Suprapubic skin (tissue), 4 donors: ENCODE data around the gene BHMT2. TPM values are rescaled to one million over a fixed set of nuclear protein-coding genes. Genes with fewer than 3 reads are reported as not detected.

Experiments
- DNase-seq, 2 donors: peaks; one replicate each; pipeline ENCODE4 v3.0.0-alpha.2; 2019; ENCODE audit warnings: low spot score in 2 of 2
- H3K27ac ChIP-seq: fragments of 200-600 bp; sonication (generic); one replicate; pipeline ENCODE4 v1.5.1; 2019
- H3K27me3 ChIP-seq: fragments of 200-600 bp; sonication (generic); one replicate; pipeline ENCODE4 v1.5.1; 2019
- H3K36me3 ChIP-seq: fragments of 200-600 bp; sonication (generic); one replicate; pipeline ENCODE4 v1.5.1; 2019
- H3K4me1 ChIP-seq: fragments of 200-600 bp; sonication (generic); one replicate; pipeline ENCODE4 v1.5.1; 2019
- H3K4me3 ChIP-seq: fragments of 200-600 bp; sonication (generic); one replicate; pipeline ENCODE4 v1.5.1; 2019; ENCODE audit warnings: mild to moderate bottlenecking
- H3K9me3 ChIP-seq: fragments of 200-600 bp; sonication (generic); one replicate; pipeline ENCODE4 v1.5.1; 2019
- EP300 ChIP-seq: sonication (generic); formaldehyde crosslinking; IDR thresholded peaks from one replicate; pipeline ENCODE4 v1.6.1; 2017; ENCODE audit warnings: antibody characterized with exemption
- POLR2A ChIP-seq, 2 donors: fragments of 450-650 bp; IDR thresholded peaks; one replicate each; pipeline ENCODE4 v1.6.1; 2017; ENCODE audit warnings: antibody characterized with exemption in 2 of 2, mild to moderate bottlenecking in 2 of 2, moderate library complexity in 2 of 2
- POLR2AphosphoS5 ChIP-seq, 3 donors: sonication (generic); formaldehyde crosslinking; IDR thresholded peaks; one replicate each; pipeline ENCODE4 v1.6.1; 2017; ENCODE audit warnings: antibody characterized with exemption in 3 of 3
- WGBS: methylation state at CpG from one replicate; pipeline ENCODE4 v1.1.5; 2018; 5-methylcytosine and 5-hydroxymethylcytosine counted together
- total RNA-seq, 4 donors: library from RNA; depleted of rRNA; stranded (reverse); fragments of >200 nt; gene quantifications; one replicate each; pipeline ENCODE4 v1.1.0, GENCODE V29; 2016
- TF ChIP-seq, protein P1 (sequence below), 2 donors: fragments of 200-600 bp in 1 of 2; fragments of 450-650 bp in 1 of 2; sonication (generic) in 1 of 2; IDR thresholded peaks; one replicate each; pipeline ENCODE4 v1.5.1; 2016 to 2019; ENCODE audit warnings: antibody characterized with exemption in 2 of 2, mild to moderate bottlenecking in 1 of 2, moderate library complexity in 1 of 2

Gene BHMT2
- total RNA-seq, 4 donors from 2014 or later = 0.30 to 7.5 (median 1.4) TPM

DNA sequence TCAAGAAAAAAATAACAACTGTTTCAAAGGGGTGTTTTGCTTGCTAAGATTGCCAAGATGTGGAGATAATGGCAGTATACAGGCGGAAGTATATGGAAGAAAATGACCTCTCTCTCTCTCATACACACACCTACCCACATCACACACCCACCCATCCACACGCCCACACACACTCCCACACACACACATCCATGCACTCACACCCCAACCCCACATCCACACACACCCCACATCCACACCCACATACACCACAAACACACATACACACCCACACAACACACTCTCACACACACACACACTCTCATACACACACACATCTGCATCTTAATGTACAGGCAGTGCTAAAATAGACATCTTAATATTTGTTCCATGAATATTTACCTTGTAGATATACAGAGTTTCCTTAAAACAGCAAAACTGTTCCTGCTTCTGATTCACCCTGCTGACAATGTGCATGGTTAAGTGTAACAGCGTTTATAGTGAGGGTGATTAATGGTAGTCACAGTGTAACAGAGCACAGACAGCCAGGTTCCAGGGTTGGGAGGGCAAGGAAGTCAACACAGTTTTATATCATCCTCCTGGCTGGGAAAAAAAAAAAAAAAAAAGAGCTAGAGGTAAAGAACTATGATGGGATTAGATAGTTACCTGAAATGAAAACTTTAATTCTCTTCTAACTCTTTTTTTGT, 8.3 kb downstream of the BHMT2 start:
- H3K36me3 ChIP-seq = no peaks in the 10 kb centered on the region
- H3K4me3 ChIP-seq = no peak overlapping the region
- no peaks in the 10 kb centered on the region for H3K4me1 ChIP-seq
- DNase-seq = no peak
- TF ChIP-seq POLR2AphosphoS5 (IDR thresholded peaks at IDR 0.05) = no peak
- TF ChIP-seq POLR2A (IDR thresholded peaks at IDR 0.05) = no peak
- peaks cover 6% of the 10 kb centered on the region for H3K9me3 ChIP-seq
- no peak overlapping the region for H3K27ac ChIP-seq
- WGBS = 57% methylated on average over 3 of the region's 3 CpGs
- no peaks in the 10 kb centered on the region for H3K27me3 ChIP-seq

DNA sequence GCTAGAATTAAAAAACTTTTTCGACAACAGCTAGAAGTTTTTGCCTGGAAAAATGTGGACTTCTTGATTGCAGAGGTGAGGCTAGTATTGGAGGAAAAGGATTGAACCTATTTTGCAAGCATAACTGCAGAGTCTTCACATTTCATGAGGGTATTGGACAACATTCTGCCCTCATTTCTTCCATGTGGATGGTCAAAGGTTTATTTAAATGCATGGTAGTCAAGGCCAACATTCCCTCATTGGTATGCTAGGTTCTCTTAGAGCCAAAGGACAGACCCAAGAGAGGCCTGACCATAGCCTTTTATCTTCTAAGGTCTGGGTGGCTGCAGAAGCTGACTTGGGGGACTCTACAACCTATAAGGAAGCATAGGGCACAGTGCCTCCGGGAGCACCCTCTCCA, 11.2 kb downstream of the BHMT2 start:
- TF ChIP-seq POLR2AphosphoS5 (IDR thresholded peaks at IDR 0.05) = no peak
- no peak for TF ChIP-seq POLR2A (IDR thresholded peaks at IDR 0.05)
- TF ChIP-seq, protein P1, sequence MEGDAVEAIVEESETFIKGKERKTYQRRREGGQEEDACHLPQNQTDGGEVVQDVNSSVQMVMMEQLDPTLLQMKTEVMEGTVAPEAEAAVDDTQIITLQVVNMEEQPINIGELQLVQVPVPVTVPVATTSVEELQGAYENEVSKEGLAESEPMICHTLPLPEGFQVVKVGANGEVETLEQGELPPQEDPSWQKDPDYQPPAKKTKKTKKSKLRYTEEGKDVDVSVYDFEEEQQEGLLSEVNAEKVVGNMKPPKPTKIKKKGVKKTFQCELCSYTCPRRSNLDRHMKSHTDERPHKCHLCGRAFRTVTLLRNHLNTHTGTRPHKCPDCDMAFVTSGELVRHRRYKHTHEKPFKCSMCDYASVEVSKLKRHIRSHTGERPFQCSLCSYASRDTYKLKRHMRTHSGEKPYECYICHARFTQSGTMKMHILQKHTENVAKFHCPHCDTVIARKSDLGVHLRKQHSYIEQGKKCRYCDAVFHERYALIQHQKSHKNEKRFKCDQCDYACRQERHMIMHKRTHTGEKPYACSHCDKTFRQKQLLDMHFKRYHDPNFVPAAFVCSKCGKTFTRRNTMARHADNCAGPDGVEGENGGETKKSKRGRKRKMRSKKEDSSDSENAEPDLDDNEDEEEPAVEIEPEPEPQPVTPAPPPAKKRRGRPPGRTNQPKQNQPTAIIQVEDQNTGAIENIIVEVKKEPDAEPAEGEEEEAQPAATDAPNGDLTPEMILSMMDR (IDR thresholded peaks at IDR 0.05) = no peak
- no peak for TF ChIP-seq EP300
- no peaks in the 10 kb centered on the region for H3K36me3 ChIP-seq
- 80% methylated on average over 2 of the region's 2 CpGs for WGBS
- H3K27me3 ChIP-seq = no peaks in the 10 kb centered on the region
- H3K9me3 ChIP-seq = no peaks in the 10 kb centered on the region
- no peak overlapping the region for H3K4me3 ChIP-seq
- no peak for DNase-seq
- no peaks in the 10 kb centered on the region for H3K4me1 ChIP-seq
- no peak overlapping the region for H3K27ac ChIP-seq

DNA sequence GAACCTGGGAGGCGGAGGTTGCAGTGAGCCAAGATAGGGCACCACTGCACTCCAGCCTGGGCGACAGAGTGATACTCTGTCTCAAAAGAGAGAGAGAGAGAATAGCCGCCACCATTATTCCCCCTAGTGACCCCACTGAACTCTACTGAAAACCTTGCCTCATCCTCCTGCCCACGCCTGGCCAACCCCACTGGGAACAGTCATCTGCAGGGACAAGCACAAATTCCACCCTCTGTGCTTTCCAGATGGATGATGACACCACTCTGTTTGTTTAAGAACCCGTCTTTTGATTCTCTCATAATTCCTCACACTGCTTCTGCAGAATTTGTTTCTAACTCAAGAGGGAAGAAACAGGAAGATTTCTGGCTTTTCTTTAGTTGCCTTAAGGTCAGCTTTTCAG, 12.2 kb downstream of the BHMT2 start:
- 86% methylated on average over 5 of the region's 5 CpGs for WGBS
- no peaks in the 10 kb centered on the region for H3K27me3 ChIP-seq
- no peaks in the 10 kb centered on the region for H3K36me3 ChIP-seq
- no peaks in the 10 kb centered on the region for H3K9me3 ChIP-seq
- no peak for DNase-seq
- H3K27ac ChIP-seq = no peak overlapping the region
- no peaks in the 10 kb centered on the region for H3K4me1 ChIP-seq
- no peak overlapping the region for H3K4me3 ChIP-seq
- TF ChIP-seq, protein P1 (IDR thresholded peaks at IDR 0.05) = no peak
- TF ChIP-seq POLR2A (IDR thresholded peaks at IDR 0.05) (no peak), POLR2AphosphoS5 (IDR thresholded peaks at IDR 0.05) (no peak), EP300 (no peak)

DNA sequence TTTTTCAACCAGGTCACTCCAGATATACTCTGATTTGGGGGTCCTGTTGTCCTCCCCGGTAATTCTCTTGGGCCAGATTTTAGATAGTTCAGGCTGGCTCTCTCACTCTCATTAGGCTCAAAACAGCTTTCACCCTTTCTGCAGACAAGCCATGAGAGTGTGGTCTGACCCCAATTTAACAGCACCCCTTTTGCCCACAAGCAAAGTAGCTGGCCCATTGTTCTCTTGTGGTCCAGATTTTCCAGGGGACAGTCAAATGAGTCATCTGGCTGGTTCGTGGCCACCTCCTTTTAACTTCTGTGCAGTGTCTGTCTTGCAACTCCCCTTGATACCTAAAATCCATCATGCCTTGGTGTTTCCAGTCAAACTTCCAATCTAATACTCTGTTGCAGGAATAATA, 16.5 kb downstream of the BHMT2 start:
- H3K27ac ChIP-seq = no peak overlapping the region
- H3K4me3 ChIP-seq = no peak overlapping the region
- DNase-seq = no peak
- WGBS = 72% methylated on average over 2 of the region's 2 CpGs
- H3K36me3 ChIP-seq = no peaks in the 10 kb centered on the region
- H3K9me3 ChIP-seq = no peaks in the 10 kb centered on the region
- no peaks in the 10 kb centered on the region for H3K27me3 ChIP-seq
- TF ChIP-seq, protein P1 (IDR thresholded peaks at IDR 0.05) = no peak
- TF ChIP-seq POLR2AphosphoS5 (IDR thresholded peaks at IDR 0.05) (no peak), EP300 (no peak), POLR2A (IDR thresholded peaks at IDR 0.05) (no peak)
- H3K4me1 ChIP-seq = no peaks in the 10 kb centered on the region

DNA sequence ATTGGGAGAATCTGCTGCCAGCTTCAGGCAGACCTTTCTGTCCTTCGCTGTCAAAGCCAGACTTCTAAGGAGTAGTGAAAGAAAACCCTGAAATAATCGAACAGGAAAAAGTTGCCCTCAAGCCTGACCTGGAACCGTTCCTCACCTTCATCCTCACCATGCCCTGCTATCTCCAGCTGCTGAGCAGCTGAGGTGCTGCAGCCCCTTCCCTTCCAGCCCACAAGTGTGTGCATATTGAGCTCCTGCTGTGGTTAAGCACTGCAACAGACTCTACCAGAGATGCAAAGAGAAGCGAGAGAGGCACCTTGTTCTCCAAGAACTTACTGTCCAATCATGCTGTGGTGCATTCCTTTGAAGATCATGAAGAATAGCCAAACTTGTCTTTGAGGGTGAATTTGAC, 18.9 kb downstream of the BHMT2 start:
- Histone ChIP-seq H3K27ac (no peak overlapping the region), H3K4me3 (no peak overlapping the region), H3K27me3 (no peaks in the 10 kb centered on the region), H3K36me3 (no peaks in the 10 kb centered on the region), H3K4me1 (no peaks in the 10 kb centered on the region), H3K9me3 (no peaks in the 10 kb centered on the region)
- TF ChIP-seq POLR2A (IDR thresholded peaks at IDR 0.05) (no peak), EP300 (no peak), POLR2AphosphoS5 (IDR thresholded peaks at IDR 0.05) (no peak)
- TF ChIP-seq, protein P1 (IDR thresholded peaks at IDR 0.05) = no peak
- DNase-seq = no peak
- WGBS = 81% methylated on average over 4 of the region's 4 CpGs

DNA sequence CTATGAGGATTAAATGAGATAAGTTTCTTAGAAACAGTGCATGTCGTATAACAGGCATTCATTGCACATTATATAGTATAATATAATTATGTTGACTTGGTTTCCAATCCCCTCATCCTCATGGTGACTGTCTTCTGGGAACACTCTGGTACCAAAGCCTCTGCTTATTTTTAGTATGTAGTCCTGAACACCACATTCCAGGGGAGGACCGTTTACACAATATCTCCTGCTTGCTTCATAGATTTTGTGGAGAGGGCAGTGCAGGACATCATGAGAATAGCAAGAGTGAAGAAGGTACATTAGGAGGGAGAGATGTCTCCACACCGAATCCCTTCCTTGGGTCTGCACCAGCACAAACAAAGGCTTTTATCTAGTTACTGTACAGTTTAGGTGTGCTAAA, 21.5 kb downstream of the BHMT2 start:
- no peak overlapping the region for H3K27ac ChIP-seq
- 80% methylated on average over 3 of the region's 3 CpGs for WGBS
- no peak overlapping the region for H3K4me3 ChIP-seq

More for the DNA sequence above, 21.5 kb downstream of the BHMT2 start:
- H3K9me3 ChIP-seq = no peaks in the 10 kb centered on the region
- H3K36me3 ChIP-seq = no peaks in the 10 kb centered on the region
- H3K4me1 ChIP-seq = no peaks in the 10 kb centered on the region
- TF ChIP-seq, protein P1 (IDR thresholded peaks at IDR 0.05) = no peak
- H3K27me3 ChIP-seq = no peaks in the 10 kb centered on the region
- DNase-seq = no peak
